GM12864 (cell line): ENCODE data around the gene DLG3.

Experiments used
- DNase-seq: peaks from one replicate; pipeline ENCODE4 v3.0.0-alpha.2; 2011; ENCODE audit warnings: low read depth
- H3K4me3 ChIP-seq: 2 replicates; pipeline ENCODE4 v1.5.1; 2011; ENCODE audit warnings: mild to moderate bottlenecking, low read depth, low read length, control low read depth
- TF ChIP-seq, protein P1 (sequence below): IDR thresholded peaks from 2 replicates; pipeline ENCODE4 v1.5.1; 2011; ENCODE audit warnings: low read depth, mild to moderate bottlenecking, moderate library complexity, low read length, control low read depth, inconsistent platforms; ENCODE audit errors: missing control alignments

Gene DLG3

DNA sequence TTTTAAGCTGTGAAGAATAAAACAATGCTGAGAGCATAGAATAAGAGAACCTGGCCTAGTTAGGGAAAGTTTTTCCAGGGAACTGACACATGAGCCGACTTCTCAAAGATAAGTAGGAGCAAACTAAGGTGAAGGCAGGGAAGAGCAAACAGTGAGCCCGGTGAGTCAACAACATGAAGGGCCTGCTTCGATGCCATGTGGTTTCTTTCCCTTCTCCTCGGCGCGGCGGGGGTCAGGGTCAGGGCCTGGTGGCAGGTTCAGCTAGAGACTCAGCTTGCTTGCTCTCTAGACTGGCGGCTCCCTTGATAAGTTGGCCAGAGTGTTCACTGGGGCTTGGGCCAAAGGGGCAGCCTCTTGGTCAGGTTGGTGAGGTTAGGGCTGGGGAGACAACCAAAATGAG, 81.1 kb downstream of the DLG3 start:
- H3K4me3 ChIP-seq = no peak overlapping the region
- DNase-seq = no peak
- TF ChIP-seq, protein P1, sequence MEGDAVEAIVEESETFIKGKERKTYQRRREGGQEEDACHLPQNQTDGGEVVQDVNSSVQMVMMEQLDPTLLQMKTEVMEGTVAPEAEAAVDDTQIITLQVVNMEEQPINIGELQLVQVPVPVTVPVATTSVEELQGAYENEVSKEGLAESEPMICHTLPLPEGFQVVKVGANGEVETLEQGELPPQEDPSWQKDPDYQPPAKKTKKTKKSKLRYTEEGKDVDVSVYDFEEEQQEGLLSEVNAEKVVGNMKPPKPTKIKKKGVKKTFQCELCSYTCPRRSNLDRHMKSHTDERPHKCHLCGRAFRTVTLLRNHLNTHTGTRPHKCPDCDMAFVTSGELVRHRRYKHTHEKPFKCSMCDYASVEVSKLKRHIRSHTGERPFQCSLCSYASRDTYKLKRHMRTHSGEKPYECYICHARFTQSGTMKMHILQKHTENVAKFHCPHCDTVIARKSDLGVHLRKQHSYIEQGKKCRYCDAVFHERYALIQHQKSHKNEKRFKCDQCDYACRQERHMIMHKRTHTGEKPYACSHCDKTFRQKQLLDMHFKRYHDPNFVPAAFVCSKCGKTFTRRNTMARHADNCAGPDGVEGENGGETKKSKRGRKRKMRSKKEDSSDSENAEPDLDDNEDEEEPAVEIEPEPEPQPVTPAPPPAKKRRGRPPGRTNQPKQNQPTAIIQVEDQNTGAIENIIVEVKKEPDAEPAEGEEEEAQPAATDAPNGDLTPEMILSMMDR = no peak

DNA sequence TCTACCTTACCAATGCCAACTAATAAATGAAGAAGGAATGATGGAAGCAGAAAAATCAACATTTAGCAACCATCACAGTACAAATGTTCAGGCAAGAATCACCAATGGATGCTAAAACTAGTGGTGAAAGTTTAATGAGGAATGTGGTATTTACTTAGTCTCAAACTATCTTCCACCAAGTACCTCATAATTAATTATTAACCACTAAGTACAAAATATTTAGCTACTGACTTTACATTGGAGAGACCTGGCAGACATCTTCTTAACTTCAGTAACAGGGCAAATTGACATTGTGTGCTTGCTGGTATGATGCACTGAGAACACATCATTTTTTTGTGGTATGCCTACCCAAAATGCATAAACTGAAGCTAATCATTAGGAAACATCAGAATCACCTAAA, 82.4 kb downstream of the DLG3 start:
- H3K4me3 ChIP-seq = no peak overlapping the region
- DNase-seq = no peak
- TF ChIP-seq, protein P1 = no peak

DNA sequence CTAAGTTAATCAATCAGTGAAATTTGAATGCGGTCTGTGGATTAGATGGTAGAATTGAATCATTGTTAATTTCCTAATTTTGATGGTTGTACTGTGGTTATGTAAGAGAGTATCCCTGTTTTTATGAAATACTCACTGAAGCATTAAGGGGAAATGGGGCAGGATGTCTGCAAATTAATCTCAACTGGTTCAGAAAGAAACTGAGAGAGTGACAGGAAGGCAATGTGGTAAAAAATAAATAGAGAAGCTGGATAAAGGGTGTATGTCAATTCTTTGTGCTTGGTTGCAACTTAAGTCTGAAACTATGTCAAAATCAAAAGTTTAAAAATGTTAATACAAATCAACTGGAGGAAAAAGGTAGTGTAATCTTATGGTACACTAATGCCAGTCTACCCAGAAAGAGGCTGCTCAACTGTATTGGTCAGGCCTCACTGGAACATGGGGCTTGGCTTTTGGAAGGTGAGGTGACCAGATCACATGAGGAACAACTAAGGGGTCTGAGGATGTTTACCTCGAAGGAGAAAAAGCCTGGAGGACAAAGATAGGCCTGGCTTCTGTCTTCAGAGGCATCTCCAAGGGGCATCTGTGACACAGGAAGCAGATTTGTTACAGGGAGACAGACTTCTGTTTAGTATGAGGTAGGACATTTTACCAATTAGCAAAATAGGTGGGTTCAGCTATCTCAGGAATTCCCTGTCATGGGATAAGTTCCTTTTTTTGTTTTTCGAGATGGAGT, 83.1 kb downstream of the DLG3 start:
- no peak for DNase-seq
- TF ChIP-seq, protein P1 = no peak
- H3K4me3 ChIP-seq = no peak overlapping the region

DNA sequence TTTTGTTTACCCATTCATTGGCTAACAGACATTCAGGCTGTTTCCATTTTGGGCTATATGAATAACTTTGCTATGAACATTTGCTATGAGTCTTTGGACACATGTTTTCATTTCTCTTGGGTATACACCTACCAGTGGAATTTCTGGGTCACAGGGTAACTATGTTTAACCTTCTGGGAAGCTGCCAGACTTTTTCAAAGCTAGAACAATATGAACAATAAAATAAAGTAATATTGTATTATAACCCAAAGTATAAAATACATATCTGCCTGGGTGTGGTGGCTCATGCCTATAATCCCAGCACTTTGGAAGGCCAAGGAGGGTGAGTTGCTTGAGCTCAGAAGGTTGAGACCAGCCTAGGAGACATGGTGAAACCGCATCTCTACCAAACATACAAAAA, 90.6 kb downstream of the DLG3 start:
- no peak for DNase-seq
- H3K4me3 ChIP-seq = no peak overlapping the region
- TF ChIP-seq, protein P1 = no peak

DNA sequence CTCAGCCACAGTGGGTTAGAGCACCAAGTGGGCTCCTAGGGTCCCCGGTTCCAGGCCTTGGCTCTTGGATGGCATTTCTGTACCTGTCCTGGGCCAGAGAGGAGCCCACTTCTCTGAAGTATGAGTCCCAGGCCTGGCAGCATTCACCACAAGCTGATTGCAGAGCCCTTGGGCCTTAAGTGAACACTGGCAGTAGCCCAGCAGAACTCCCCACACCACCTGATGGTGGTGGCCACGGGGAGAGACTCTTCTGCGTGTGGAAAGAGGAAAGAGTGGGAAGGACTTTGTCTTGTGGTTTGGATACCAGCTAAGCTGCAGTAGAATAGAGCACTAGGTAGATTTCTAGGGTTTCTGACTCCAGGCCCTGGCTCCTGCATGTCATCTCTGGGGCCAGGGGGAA, 104.8 kb downstream of the DLG3 start:
- no peak overlapping the region for H3K4me3 ChIP-seq
- no peak for DNase-seq
- TF ChIP-seq, protein P1 = no peak

DNA sequence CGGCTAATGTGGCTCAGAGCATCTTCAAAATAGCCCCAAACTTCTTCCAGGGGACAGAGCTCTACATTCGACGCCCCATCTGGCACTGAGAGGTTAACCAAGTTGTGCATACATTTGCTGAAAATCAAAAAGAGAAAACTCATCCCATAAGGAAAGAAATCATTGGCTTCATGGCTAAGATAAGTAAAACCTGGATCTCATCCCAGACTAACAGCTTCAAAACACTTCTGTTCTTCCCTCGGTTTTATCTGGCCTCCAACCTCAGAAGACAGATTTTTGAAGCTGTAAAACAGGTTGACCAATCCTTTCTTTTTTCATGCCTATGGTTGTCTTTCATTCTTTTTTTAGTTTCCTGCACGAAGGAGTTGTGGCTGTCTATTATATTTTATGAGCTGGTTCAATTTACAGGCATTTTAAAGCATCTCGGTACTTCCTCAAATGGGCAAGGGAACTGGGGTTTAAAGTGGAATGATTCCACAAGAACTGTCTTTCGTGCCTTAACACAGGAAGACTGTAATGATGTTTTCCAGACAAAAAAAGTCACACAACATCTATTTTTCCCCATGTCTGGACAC, 107.6 kb downstream of the DLG3 start:
- TF ChIP-seq, protein P1 = no peak
- DNase-seq = no peak
- H3K4me3 ChIP-seq = no peak overlapping the region

DNA sequence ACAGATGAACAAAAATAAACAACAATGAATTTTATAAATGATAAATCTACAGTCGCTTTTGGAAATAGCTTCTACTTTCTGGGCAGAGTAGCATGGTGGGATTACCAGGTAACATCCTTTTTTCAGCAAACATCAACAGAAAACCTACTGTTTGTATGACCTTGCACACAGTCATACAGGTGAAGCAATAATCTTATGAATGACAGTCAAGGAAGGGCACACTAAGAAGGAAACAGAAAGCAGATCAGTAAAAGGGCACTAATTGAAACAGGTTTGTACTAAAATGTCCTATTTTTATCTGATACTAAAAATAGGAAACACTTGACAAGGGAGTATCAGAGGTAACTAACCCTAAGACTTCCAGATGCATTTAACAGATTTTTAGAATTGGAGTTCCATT, 108.9 kb downstream of the DLG3 start:
- H3K4me3 ChIP-seq = no peak overlapping the region
- DNase-seq = peak; percentile 0
- TF ChIP-seq, protein P1 = no peak
